ENCODE data around the gene VASH1.
A peak's percentile ranks its signal among the peaks of the same experiment; 100 is the strongest.

VASH1 gene

DNA sequence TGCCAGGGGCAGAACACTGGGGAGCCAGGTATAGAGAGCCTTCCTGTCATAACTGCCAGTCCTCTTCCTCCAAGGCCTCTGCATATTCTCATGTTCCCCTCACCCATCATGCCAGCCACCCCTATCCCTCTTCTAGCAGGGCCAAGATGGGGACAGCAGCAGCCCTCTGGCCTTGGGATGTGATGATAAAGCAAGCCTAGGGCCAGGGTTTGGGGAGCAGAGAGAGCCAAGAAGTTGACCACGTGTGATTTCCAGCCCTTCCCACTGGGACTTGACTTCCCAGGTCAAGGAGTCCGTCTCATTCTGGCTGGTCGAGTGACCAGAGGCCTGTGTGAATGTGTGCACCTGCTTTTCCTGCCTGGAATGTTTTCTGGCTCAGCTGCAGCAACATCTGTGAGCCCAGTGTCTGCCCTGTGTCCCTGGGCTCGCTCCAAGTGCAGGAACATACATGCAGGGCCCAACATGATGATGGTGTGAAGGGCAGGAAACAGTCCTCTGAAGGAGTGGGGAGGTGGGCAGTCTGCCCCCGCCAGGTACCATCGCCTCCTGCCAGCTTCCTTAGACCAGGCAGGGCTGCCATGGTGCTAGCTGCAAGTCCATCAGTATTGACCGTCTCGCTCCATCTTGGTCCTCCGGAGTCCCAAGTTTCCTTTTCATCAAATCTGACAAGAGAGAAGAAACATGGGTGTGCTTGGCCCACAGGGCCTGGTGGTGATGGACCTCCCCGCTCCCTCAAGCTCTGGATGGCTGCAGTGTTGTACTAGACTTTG is 21.0 kb downstream of the VASH1 start:
- Histone ChIP-seq H3K9me3 (ENCODE audit: control insufficient read depth, low read length) (no peaks in the 10 kb centered on the region), H3K4me1 (peaks cover 18% of the 10 kb centered on the region), H3K36me3 (ENCODE audit: control insufficient read depth, insufficient read depth, low read length) (no peaks in the 10 kb centered on the region), H3K27ac (no peak overlapping the region), H3K27me3 (ENCODE audit: control insufficient read depth, insufficient read depth, low read length) (no peaks in the 10 kb centered on the region), H3K79me2 (no peaks in the 10 kb centered on the region), H3K4me2 (ENCODE audit: low read length) (no peak overlapping the region), H2AFZ (no peak overlapping the region), H3K4me3 (ENCODE audit: low read depth, low read length) (no peak overlapping the region), H3K9ac (no peak overlapping the region)
- TF ChIP-seq, protein P1, sequence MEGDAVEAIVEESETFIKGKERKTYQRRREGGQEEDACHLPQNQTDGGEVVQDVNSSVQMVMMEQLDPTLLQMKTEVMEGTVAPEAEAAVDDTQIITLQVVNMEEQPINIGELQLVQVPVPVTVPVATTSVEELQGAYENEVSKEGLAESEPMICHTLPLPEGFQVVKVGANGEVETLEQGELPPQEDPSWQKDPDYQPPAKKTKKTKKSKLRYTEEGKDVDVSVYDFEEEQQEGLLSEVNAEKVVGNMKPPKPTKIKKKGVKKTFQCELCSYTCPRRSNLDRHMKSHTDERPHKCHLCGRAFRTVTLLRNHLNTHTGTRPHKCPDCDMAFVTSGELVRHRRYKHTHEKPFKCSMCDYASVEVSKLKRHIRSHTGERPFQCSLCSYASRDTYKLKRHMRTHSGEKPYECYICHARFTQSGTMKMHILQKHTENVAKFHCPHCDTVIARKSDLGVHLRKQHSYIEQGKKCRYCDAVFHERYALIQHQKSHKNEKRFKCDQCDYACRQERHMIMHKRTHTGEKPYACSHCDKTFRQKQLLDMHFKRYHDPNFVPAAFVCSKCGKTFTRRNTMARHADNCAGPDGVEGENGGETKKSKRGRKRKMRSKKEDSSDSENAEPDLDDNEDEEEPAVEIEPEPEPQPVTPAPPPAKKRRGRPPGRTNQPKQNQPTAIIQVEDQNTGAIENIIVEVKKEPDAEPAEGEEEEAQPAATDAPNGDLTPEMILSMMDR (IDR thresholded peaks at IDR 0.05), result no peak

DNA sequence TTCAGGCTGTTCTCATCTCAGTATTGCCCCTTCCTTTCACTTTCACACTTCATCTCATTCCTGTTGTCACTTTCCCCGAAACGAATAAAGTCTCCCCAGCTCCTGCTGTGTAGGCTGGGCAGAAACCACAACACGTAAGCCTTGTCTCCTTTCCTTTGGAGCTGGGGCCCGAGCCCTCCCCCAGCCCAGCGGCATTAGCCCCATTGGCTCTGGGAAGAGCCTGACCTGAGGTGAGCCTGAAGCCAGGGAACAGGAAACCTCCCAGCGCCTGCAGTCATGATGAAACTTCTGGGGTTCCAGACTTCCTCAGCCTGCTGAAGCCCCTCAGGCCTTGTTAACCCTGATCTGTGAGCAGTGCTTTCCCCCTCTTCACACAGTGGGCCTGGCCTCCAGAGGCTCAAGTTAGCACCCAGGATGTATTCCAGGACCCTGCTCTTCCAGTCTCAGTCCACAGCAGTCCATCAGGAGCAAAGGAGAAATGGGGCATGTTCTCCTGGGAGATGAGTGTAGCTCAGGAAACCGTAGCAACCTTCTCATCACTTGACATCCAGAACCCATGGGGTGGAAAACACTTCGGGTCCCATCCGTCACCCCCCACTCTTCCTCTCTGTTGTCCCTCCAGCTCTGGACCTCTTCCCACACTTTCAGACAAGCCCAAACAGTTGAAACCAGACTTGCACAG is 21.8 kb downstream of the VASH1 start:
- Histone ChIP-seq H3K36me3 (ENCODE audit: control insufficient read depth, insufficient read depth, low read length) (no peaks in the 10 kb centered on the region), H3K27ac (no peak overlapping the region)

DNA sequence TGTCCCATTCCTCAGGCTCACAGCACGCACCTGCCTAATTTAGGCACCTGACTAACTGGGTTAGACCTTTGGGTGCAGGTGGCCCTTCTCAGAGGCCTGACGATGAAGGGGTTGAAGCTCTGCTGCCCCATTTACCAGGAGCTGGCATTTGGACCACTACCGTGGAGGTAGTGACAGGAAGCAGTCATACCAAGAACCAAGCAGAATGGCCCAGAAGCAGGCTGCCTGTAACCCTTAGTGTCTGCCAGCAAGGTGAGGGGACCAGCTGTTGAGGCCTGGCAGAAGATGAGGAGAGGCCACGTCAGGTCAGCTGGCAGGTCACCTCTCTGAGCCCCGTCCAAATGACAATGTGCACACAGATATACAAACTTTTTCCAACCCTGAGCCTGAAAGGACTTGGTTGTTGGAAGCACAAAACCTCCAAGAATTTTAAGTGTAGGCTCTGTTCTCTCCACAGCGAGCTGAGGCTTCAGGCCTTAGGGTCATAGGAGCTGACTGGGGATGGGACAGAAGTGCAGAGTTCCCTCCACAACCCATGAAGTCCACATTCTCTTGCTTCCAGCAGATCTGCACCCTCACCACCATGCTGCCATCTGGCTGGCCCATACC is 23.1 kb downstream of the VASH1 start:
- no peak overlapping the region for H3K4me3 ChIP-seq (ENCODE audit: low read depth, low read length)
- TF ChIP-seq, protein P1 (IDR thresholded peaks at IDR 0.05), result no peak
- no peaks in the 10 kb centered on the region for H3K27me3 ChIP-seq (ENCODE audit: control insufficient read depth, insufficient read depth, low read length)
- no peaks in the 10 kb centered on the region for H3K9me3 ChIP-seq (ENCODE audit: control insufficient read depth, low read length)
- H2AFZ ChIP-seq, result no peak overlapping the region
- no peak overlapping the region for H3K27ac ChIP-seq
- H3K36me3 ChIP-seq (ENCODE audit: control insufficient read depth, insufficient read depth, low read length), result no peaks in the 10 kb centered on the region
- no peak overlapping the region for H3K9ac ChIP-seq
- H3K4me1 ChIP-seq, result peaks cover 12% of the 10 kb centered on the region
- H3K4me2 ChIP-seq (ENCODE audit: low read length), result no peak overlapping the region
- H3K79me2 ChIP-seq, result no peaks in the 10 kb centered on the region

More for the DNA sequence above, 21.8 kb downstream of the VASH1 start:
- peaks cover 18% of the 10 kb centered on the region for H3K4me1 ChIP-seq
- H3K4me2 ChIP-seq (ENCODE audit: low read length), result no peak overlapping the region
- H3K27me3 ChIP-seq (ENCODE audit: control insufficient read depth, insufficient read depth, low read length), result no peaks in the 10 kb centered on the region
- H3K79me2 ChIP-seq, result no peaks in the 10 kb centered on the region
- no peak overlapping the region for H3K4me3 ChIP-seq (ENCODE audit: low read depth, low read length)
- H2AFZ ChIP-seq, result no peak overlapping the region
- no peaks in the 10 kb centered on the region for H3K9me3 ChIP-seq (ENCODE audit: control insufficient read depth, low read length)
- TF ChIP-seq, protein P1 (IDR thresholded peaks at IDR 0.05), result no peak
- H3K9ac ChIP-seq, result no peak overlapping the region

DNA sequence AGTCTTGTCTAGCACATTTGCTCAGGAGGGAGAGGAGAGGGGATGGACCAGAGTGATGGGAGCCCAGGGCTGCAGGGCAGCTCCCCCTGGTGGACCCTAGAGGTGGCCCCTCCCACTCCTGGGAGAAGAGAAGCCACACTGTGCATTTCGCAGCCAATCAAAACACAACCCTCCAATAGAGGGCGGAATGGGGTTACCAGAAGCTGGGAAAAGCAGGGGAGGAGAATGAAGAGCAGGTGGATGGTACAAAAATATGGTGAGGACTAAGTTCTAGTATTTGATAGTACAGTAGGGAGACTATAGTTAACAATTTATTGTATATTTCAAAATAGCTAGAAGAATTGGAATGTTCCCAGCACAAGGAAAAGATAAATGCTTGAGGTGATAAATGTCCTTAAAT is 23.6 kb downstream of the VASH1 start:
- no peak overlapping the region for H3K9ac ChIP-seq
- TF ChIP-seq, protein P1 (IDR thresholded peaks at IDR 0.05), result peak; percentile 97
- H3K27ac ChIP-seq, result no peak overlapping the region
- H3K36me3 ChIP-seq (ENCODE audit: control insufficient read depth, insufficient read depth, low read length), result no peaks in the 10 kb centered on the region
- no peak overlapping the region for H3K4me2 ChIP-seq (ENCODE audit: low read length)
- H3K79me2 ChIP-seq, result no peaks in the 10 kb centered on the region
- no peak overlapping the region for H3K4me3 ChIP-seq (ENCODE audit: low read depth, low read length)
- H3K27me3 ChIP-seq (ENCODE audit: control insufficient read depth, insufficient read depth, low read length), result no peaks in the 10 kb centered on the region
- H3K4me1 ChIP-seq, result peaks cover 8% of the 10 kb centered on the region
- no peaks in the 10 kb centered on the region for H3K9me3 ChIP-seq (ENCODE audit: control insufficient read depth, low read length)
- H2AFZ ChIP-seq, result no peak overlapping the region

Data from parathyroid adenoma (tissue), 2 donors.